ENCODE measurements around the gene XCR1. TPM values are rescaled to one million over a fixed set of nuclear protein-coding genes. Genes with fewer than 3 reads are reported as not detected.

Gene XCR1
- total and polyA plus RNA-seq, 9 of the 15 experiments (the other 6 are each of a cell fraction or from before 2014, with no cell fraction given), result not detected

DNA sequence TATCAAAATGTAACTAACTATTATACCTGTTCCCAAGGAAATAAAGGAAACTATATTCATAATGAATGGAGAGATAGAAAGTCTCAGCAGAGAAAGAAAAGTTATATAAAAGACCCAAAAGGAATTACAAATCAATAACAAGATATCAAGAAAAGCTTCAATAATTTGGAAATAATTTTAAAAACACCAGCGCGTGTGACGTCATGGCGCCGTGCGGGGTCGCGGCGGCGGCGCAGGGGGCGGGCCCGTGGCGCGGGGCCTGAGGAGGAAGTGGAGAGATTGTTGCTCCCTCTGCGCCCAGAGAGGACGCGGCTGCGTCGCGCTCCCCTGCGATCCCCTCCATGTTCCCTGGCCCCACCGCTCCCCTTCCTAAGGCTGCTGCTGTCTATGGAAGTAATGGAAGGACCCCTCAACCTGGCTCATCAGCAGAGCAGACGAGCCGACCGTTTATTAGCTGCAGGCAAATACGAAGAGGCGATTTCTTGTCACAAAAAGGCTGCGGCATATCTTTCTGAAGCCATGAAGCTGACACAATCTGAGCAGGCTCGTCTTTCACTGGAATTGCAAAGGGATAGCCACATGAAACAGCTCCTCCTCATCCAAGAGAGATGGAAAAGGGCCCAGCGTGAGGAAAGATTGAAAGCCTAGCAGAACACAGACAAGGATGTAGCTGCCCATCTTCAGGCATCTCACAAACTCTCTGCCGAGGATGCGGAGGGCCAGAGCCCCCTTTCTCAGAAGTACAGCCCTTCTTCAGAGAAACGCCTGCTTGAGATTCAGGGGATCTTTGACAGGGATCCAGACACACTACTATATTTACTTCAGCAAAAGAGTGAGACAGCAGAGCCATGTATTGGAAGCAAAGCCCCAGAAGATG, 4.1 kb downstream of the XCR1 start (continued):
- TF ChIP-seq, protein P1, sequence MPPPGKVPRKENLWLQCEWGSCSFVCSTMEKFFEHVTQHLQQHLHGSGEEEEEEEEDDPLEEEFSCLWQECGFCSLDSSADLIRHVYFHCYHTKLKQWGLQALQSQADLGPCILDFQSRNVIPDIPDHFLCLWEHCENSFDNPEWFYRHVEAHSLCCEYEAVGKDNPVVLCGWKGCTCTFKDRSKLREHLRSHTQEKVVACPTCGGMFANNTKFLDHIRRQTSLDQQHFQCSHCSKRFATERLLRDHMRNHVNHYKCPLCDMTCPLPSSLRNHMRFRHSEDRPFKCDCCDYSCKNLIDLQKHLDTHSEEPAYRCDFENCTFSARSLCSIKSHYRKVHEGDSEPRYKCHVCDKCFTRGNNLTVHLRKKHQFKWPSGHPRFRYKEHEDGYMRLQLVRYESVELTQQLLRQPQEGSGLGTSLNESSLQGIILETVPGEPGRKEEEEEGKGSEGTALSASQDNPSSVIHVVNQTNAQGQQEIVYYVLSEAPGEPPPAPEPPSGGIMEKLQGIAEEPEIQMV (tag; conservative IDR thresholded peaks at IDR 0.05; ENCODE audit: low read depth), result no peak
- peak; percentile 59 for TF ChIP-seq POLR2B (IDR thresholded peaks at IDR 0.05; ENCODE audit: low read depth, partially characterized antibody)
- TF ChIP-seq ZNF282 (CRISPR knock-in tag; IDR thresholded peaks at IDR 0.05), result no peak
- no peak; the same call in 1 of the 2 replicates for TF ChIP-seq SUPT5H (IDR thresholded peaks at IDR 0.05)
- TF ChIP-seq, protein P2, sequence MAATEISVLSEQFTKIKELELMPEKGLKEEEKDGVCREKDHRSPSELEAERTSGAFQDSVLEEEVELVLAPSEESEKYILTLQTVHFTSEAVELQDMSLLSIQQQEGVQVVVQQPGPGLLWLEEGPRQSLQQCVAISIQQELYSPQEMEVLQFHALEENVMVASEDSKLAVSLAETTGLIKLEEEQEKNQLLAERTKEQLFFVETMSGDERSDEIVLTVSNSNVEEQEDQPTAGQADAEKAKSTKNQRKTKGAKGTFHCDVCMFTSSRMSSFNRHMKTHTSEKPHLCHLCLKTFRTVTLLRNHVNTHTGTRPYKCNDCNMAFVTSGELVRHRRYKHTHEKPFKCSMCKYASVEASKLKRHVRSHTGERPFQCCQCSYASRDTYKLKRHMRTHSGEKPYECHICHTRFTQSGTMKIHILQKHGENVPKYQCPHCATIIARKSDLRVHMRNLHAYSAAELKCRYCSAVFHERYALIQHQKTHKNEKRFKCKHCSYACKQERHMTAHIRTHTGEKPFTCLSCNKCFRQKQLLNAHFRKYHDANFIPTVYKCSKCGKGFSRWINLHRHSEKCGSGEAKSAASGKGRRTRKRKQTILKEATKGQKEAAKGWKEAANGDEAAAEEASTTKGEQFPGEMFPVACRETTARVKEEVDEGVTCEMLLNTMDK (IDR thresholded peaks at IDR 0.05; ENCODE audit: borderline replicate concordance, insufficient read depth, low read depth, low read length, poor library complexity, severe bottlenecking), result no peak
- peak; percentile 95 for TF ChIP-seq ATF7 (IDR thresholded peaks at IDR 0.05)
- TF ChIP-seq ETV5 (CRISPR knock-in tag; IDR thresholded peaks at IDR 0.05; ENCODE audit: low read depth), result no peak
- TF ChIP-seq TAF1 (IDR thresholded peaks at IDR 0.05; ENCODE audit: control insufficient read depth, extremely low read depth, insufficient read depth, low read length, severe bottlenecking), result peak; percentile 23
- no peak for TF ChIP-seq POU5F1 (IDR thresholded peaks at IDR 0.05; ENCODE audit: borderline replicate concordance, low read depth, low read length, partially characterized antibody)
- TF ChIP-seq TBL1XR1 (IDR thresholded peaks at IDR 0.05; ENCODE audit: low read length in 2 of 2), result no peak
- no peak for TF ChIP-seq RFX7 (CRISPR knock-in tag; IDR thresholded peaks at IDR 0.05)
- TF ChIP-seq POLR3G (IDR thresholded peaks at IDR 0.05; ENCODE audit: extremely low read depth, insufficient read length, insufficient replicate concordance), result no peak
- TF ChIP-seq POLR2G (IDR thresholded peaks at IDR 0.05; ENCODE audit: low read depth, low read length), result peak; percentile 90
- no peak for TF ChIP-seq SMAD2 (IDR thresholded peaks at IDR 0.05; ENCODE audit: low read depth, low read length)
- TF ChIP-seq ZFP30 (CRISPR knock-in tag; IDR thresholded peaks at IDR 0.05; ENCODE audit: borderline replicate concordance), result no peak
- TF ChIP-seq FOXA3 (CRISPR knock-in tag; conservative IDR thresholded peaks at IDR 0.05 in 1 of 2, IDR thresholded peaks at IDR 0.05 in 1 of 2), result no peak
- no peak for TF ChIP-seq BCOR (IDR thresholded peaks at IDR 0.05)
- TF ChIP-seq ZNF347 (CRISPR knock-in tag; IDR thresholded peaks at IDR 0.05; ENCODE audit: low read depth), result no peak
- no peak for TF ChIP-seq ZFP1 (CRISPR knock-in tag; IDR thresholded peaks at IDR 0.05)
- TF ChIP-seq, protein P3, sequence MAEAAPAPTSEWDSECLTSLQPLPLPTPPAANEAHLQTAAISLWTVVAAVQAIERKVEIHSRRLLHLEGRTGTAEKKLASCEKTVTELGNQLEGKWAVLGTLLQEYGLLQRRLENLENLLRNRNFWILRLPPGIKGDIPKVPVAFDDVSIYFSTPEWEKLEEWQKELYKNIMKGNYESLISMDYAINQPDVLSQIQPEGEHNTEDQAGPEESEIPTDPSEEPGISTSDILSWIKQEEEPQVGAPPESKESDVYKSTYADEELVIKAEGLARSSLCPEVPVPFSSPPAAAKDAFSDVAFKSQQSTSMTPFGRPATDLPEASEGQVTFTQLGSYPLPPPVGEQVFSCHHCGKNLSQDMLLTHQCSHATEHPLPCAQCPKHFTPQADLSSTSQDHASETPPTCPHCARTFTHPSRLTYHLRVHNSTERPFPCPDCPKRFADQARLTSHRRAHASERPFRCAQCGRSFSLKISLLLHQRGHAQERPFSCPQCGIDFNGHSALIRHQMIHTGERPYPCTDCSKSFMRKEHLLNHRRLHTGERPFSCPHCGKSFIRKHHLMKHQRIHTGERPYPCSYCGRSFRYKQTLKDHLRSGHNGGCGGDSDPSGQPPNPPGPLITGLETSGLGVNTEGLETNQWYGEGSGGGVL (CRISPR knock-in tag; IDR thresholded peaks at IDR 0.05), result no peak
- no peak for TF ChIP-seq OTX1 (CRISPR knock-in tag; IDR thresholded peaks at IDR 0.05)
- no peak for TF ChIP-seq ZNF586 (CRISPR knock-in tag; conservative IDR thresholded peaks at IDR 0.05)
- peak; percentile 66 for TF ChIP-seq PCBP1 (IDR thresholded peaks at IDR 0.05; ENCODE audit: low read depth, low read length, poor library complexity, severe bottlenecking)

Data from K562 (cell line).